Stimulated activated CD4-positive, alpha-beta T cell treated with anti-CD3 and anti-CD28 coated beads, TNF-alpha, amount 100 ng/mL, for 1 hour (primary cell): ENCODE measurements around the gene CHRNA4.

Experiments
- DNase-seq, 3 donors: peaks; one replicate each; pipeline ENCODE4 v3.0.0-alpha.2; 2020; ENCODE audit warnings: low read depth in 3 of 3, low spot score in 1 of 3

The CHRNA4 gene

DNA sequence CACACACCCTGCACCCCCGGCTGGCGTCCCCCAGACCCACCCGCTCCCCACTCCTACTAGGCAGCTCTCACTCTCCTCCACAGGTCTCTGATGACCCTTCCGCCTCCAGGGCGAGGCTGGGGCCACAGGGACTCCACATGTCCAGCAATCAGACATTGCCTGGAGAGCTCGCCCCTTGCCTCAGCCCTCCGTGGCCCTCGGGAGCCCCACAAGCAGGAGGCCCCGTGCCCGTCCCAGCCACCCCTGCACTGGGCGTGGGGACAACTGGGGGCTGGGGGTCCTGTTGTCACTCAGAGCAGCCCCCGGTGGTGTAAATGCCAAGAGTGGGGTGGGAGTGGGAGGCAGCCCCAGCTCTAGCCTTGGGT is 66.6 kb downstream of the CHRNA4 start:
- DNase-seq: no peak

DNA sequence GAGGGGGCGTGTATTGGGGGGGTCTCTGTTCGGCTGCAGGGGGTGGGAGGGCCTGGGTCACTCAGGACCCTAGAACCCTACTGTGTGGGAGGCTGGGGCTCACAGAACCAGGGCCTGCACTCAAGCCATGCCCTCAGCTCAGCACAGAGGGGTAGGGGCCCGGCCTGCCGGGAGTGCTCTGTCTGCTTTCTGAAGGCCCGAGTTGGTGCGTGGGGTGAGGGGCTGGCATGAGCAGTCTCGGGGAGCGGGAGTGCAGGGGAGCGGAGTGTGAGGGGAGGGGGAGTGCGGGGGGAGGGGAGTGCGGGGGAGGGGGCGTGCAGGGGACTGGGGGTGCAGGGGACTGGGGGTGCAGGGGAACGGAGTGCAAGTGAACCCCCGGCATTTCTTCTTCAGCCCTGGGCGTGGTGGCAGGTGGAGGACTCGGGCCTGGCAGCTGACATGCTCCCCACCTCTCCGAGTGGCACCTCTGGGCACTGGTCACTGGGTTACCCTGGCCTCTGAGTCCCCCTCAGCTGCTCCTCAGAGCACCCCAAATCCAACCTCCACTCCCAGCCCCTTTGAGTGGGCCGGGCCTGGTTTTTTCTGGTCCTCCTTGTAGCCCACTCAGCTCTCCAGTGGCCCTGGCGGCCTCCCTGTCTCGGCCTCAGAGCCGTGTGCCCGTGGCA is 67.1 kb downstream of the CHRNA4 start:
- no peak for DNase-seq

DNA sequence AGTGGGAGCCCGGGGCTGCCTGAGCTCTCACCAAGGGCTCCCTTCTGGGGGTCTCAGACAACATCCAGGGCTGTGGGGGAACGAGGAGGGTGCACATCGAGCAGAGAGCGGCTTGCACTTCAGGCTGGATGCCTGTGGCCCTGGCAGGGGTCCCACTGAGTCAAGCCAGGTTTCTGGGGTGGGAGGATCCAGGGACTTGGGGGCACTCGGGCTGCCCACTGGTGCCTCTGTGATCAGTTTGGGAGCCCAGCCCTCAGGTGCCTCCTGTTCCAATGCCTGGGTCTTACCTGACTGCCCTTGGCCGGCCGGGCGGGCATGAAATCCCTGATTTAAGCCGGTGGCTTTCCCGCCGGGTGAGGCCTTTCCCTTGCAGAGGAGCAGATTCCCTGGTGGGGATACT is 67.7 kb downstream of the CHRNA4 start:
- no peak for DNase-seq
